ENCODE measurements around the gene CA7.
A peak's percentile ranks its signal among the peaks of the same experiment; 100 is the strongest.
"Not testable (repeated sequence)": the region's sequence is repeated elsewhere in the genome, so short reads cannot be mapped to it uniquely, and the experiment has no call there.

Gene CA7

GRCh38 chr16:66874079-66874775 is 30.0 kb downstream of the CA7 start:
- peak in 1 of 2 experiments; percentile 13 for DNase-seq

GRCh38 chr16:66878067-66878466 is 33.9 kb downstream of the CA7 start:
- peak; percentile 71 to 75 for DNase-seq

GRCh38 chr16:66880288-66881013 is 36.2 kb downstream of the CA7 start, which contains the start of gene PDP2:
Gene PDP2, plus strand, starts transcription at chr16:66880515. Its CDS starts 3,770 bp downstream, at chr16:66884285.
- DNase-seq, result peak; percentile 87

- DNase-seq, result no peak
These were observed 36.8 kb downstream of the CA7 start for GRCh38 chr16:66881014-66881417.

GRCh38 chr16:66881560-66881959 is 37.3 kb downstream of the CA7 start:
- no peak for DNase-seq

- DNase-seq, result no peak
These were observed 37.8 kb downstream of the CA7 start for GRCh38 chr16:66881964-66882508.

- no peak for DNase-seq
These were observed 38.5 kb downstream of the CA7 start for GRCh38 chr16:66882702-66883101.

- no peak for DNase-seq
These were observed 41.3 kb downstream of the CA7 start for GRCh38 chr16:66885491-66885890.

- DNase-seq, result no peak
These were observed 42.1 kb downstream of the CA7 start for GRCh38 chr16:66886321-66886720.

- DNase-seq, result no peak
These were observed 42.7 kb downstream of the CA7 start for GRCh38 chr16:66886914-66887313.

GRCh38 chr16:66888647-66889615 is 44.7 kb downstream of the CA7 start:
- DNase-seq, result no peak

- no peak for DNase-seq
These were observed 45.4 kb downstream of the CA7 start for GRCh38 chr16:66889622-66890021.

- DNase-seq, result no peak
These were observed 46.6 kb downstream of the CA7 start for GRCh38 chr16:66890799-66891198.

- no peak for DNase-seq
These were observed 47.1 kb downstream of the CA7 start for GRCh38 chr16:66891360-66891759.

GRCh38 chr16:66891797-66892196 is 47.6 kb downstream of the CA7 start:
- no peak for DNase-seq

- DNase-seq, result no peak
These were observed 49.8 kb downstream of the CA7 start for GRCh38 chr16:66894055-66894454.

GRCh38 chr16:66894948-66895688 is 50.9 kb downstream of the CA7 start:
- peak; percentile 64 to 74 for DNase-seq

GRCh38 chr16:66895689-66895979 is 51.4 kb downstream of the CA7 start:
- no peak for DNase-seq

- DNase-seq, result no peak
These were observed 51.8 kb downstream of the CA7 start for GRCh38 chr16:66895999-66896398.

- DNase-seq, result not testable (repeated sequence)
These were observed 52.5 kb downstream of the CA7 start for GRCh38 chr16:66896682-66897081.

- DNase-seq, result no peak
These were observed 54.0 kb downstream of the CA7 start for GRCh38 chr16:66898207-66898606.

- no peak for DNase-seq
These were observed 54.7 kb downstream of the CA7 start for GRCh38 chr16:66898933-66899309.

Measured in AML-193 (cell line).